ENCODE measurements around the gene YWHAE. TPM values are rescaled to one million over a fixed set of nuclear protein-coding genes. Genes with fewer than 3 reads are reported as not detected.

Gene YWHAE
- total RNA-seq, 1 experiment from 2014 or later = 1,282 TPM

- Histone ChIP-seq H2BK120ac (ENCODE audit: low read depth, low read length, poor library complexity, severe bottlenecking) (no peak overlapping the region), H3K79me1 (ENCODE audit: insufficient read depth, low read depth, low read length, poor library complexity, severe bottlenecking) (no peaks in the 10 kb centered on the region), H3K23me2 (ENCODE audit: insufficient read length, low read depth, low read length, poor library complexity, severe bottlenecking) (no peaks in the 10 kb centered on the region), H3K23ac (ENCODE audit: insufficient read length, low read depth, low read length) (no peak overlapping the region), H3K79me2 (ENCODE audit: insufficient read depth, low read length) (no peaks in the 10 kb centered on the region), H2BK5ac (ENCODE audit: insufficient read length, low read length) (no peak overlapping the region), H3K9ac (ENCODE audit: extremely low read depth, insufficient read length, low read length) (no peak overlapping the region), H4K91ac (ENCODE audit: insufficient read length, low read depth, low read length) (no peak overlapping the region), H3K4me1 (ENCODE audit: insufficient read depth, low read length) (no peaks in the 10 kb centered on the region), H4K5ac (ENCODE audit: insufficient read length, low read depth, low read length) (no peak overlapping the region), H2BK15ac (ENCODE audit: low read depth, low read length) (no peak overlapping the region), H2BK20ac (ENCODE audit: low read depth, low read length, poor library complexity, severe bottlenecking) (no peak overlapping the region), H2AK5ac (ENCODE audit: insufficient read length, low read length) (no peak overlapping the region), H3K14ac (ENCODE audit: insufficient read depth, low read length) (no peak overlapping the region), H3K56ac (ENCODE audit: insufficient read length, low read depth, low read length) (no peak overlapping the region), H2AFZ (ENCODE audit: low read length) (no peak overlapping the region), H3T11ph (ENCODE audit: low read length) (no peak overlapping the region), H3K27me3 (ENCODE audit: insufficient read depth, low read length) (no peaks in the 10 kb centered on the region), H3K18ac (ENCODE audit: insufficient read length, low read depth, low read length) (no peak overlapping the region), H3K4me2 (ENCODE audit: insufficient read depth, insufficient read length, low read length) (no peak overlapping the region), H4K20me1 (ENCODE audit: control insufficient read depth, insufficient read depth, insufficient read length) (no peaks in the 10 kb centered on the region), H4K8ac (replicated peaks; ENCODE audit: insufficient read length, low read depth, low read length) (no peak overlapping the region), H2BK12ac (ENCODE audit: insufficient read length, low read depth, low read length) (no peak overlapping the region), H3K9me3 (ENCODE audit: control insufficient read depth, low read depth, low read length) (no peaks in the 10 kb centered on the region), H3K27ac (ENCODE audit: insufficient read length, low read depth, low read length) (no peak overlapping the region), H3K4ac (ENCODE audit: low read depth, low read length) (no peak overlapping the region)
- no peaks in the 10 kb centered on the region for H3K36me3 Mint-ChIP-seq (ENCODE audit: insufficient read depth in 1 of 3, low read depth in 3 of 3)
- H3K4me3 Mint-ChIP-seq = no peak overlapping the region
- no CpG with 5 or more reads among the region's 10 CpGs for WGBS (ENCODE audit: extremely low coverage, insufficient read length, low lambda C conversion rate)
- no peak for DNase-seq
- no peak for TF ChIP-seq CTCF (conservative IDR thresholded peaks at IDR 0.05)
- H3K27ac Mint-ChIP-seq = no peak overlapping the region; a peak in 1 of 7 replicates
- H3K4me1 Mint-ChIP-seq = peaks cover 2 to 8% of the 10 kb centered on the region in 2 experiments; a peak in 3 of 4 replicates
- H3K27me3 Mint-ChIP-seq (ENCODE audit: low read depth) = peaks cover 25% of the 10 kb centered on the region
- no peaks in the 10 kb centered on the region for H3K9me3 Mint-ChIP-seq
Observed at GRCh38 chr17:1315891-1316403, 84.1 kb downstream of the YWHAE start.

Measured in H9 (cell line).